CD14-positive monocyte (primary cell): ENCODE data around the gene UBE2I. TPM values are rescaled to one million over a fixed set of nuclear protein-coding genes. Genes with fewer than 3 reads are reported as not detected.

Experiments used
- DNase-seq, 3 donors: peaks; one replicate each; pipeline ENCODE4 v3.0.0-alpha.2; 2011 to 2022
- H2AFZ ChIP-seq: 2 replicates; pipeline ENCODE4 v1.6.0; 2012; ENCODE audit warnings: mild to moderate bottlenecking, low read depth, low read length, inconsistent platforms; ENCODE audit not compliant: insufficient read depth, poor library complexity, severe bottlenecking
- H3K27ac ChIP-seq, 2 donors: 1 replicate in 1 of 2; 2 replicates in 1 of 2; pipeline ENCODE4 v1.5.1; 2012 to 2013; ENCODE audit warnings: low read length in 2 of 2, control low read depth in 1 of 2, inconsistent platforms in 1 of 2, low read depth in 1 of 2, mild to moderate bottlenecking in 1 of 2
- H3K27me3 ChIP-seq, 2 donors: one replicate each; pipeline versions ENCODE4 v1.6.0 to v1.6.1; 2011 to 2013; ENCODE audit warnings: low read length in 2 of 2; ENCODE audit not compliant: control insufficient read depth in 2 of 2, insufficient read depth in 2 of 2
- H3K36me3 ChIP-seq, 2 donors: replicated peaks in 1 of 2; 1 replicate in 1 of 2; 2 replicates in 1 of 2; pipeline versions ENCODE4 v1.5.1 to v1.6.1; 2012 to 2013; ENCODE audit warnings: low read length in 2 of 2, control low read depth in 1 of 2, inconsistent platforms in 1 of 2, mild to moderate bottlenecking in 1 of 2; ENCODE audit not compliant: insufficient read depth in 2 of 2, control insufficient read depth in 1 of 2
- H3K4me1 ChIP-seq, 2 donors: 1 replicate in 1 of 2; 2 replicates in 1 of 2; pipeline versions ENCODE4 v1.5.1 to v1.6.1; 2012 to 2013; ENCODE audit warnings: low read length in 2 of 2, control low read depth in 1 of 2, inconsistent platforms in 1 of 2, mild to moderate bottlenecking in 1 of 2, moderate library complexity in 1 of 2; ENCODE audit not compliant: insufficient read depth in 2 of 2, control insufficient read depth in 1 of 2
- H3K4me2 ChIP-seq: replicated peaks from 2 replicates; pipeline ENCODE3; 2012; ENCODE audit warnings: low read length, moderate library complexity, mild to moderate bottlenecking; ENCODE audit not compliant: poor library complexity, severe bottlenecking; ENCODE audit errors: extremely low read depth
- H3K4me3 ChIP-seq, 3 experiments: fragments of 200-600 bp in 1 of 3; sonication (generic) in 1 of 3; replicated peaks in 1 of 3; 1 replicate in 2 of 3; 2 replicates in 1 of 3; pipeline ENCODE4 v1.5.1; 2011 to 2013; ENCODE audit warnings: low read length in 3 of 3, mild to moderate bottlenecking in 3 of 3, control low read depth in 2 of 3, low read depth in 2 of 3, inconsistent platforms in 1 of 3, moderate library complexity in 1 of 3
- H3K79me2 ChIP-seq: 2 replicates; pipeline ENCODE4 v1.6.0; 2012; ENCODE audit warnings: mild to moderate bottlenecking, control low read depth, inconsistent platforms, low read length, moderate library complexity; ENCODE audit not compliant: insufficient read depth
- H3K9ac ChIP-seq: 2 replicates; pipeline ENCODE4 v1.6.0; 2017; ENCODE audit warnings: low read length, mild to moderate bottlenecking; ENCODE audit not compliant: insufficient read depth, poor library complexity, severe bottlenecking
- H3K9me3 ChIP-seq, 2 donors: replicated peaks in 1 of 2; 1 replicate in 1 of 2; 2 replicates in 1 of 2; pipeline versions ENCODE4 v1.5.1 to v1.6.1; 2012 to 2013; ENCODE audit warnings: low read length in 2 of 2, control low read depth in 1 of 2; ENCODE audit not compliant: control insufficient read depth in 1 of 2, insufficient read depth in 1 of 2
- H4K20me1 ChIP-seq: 2 replicates; pipeline ENCODE4 v1.6.0; 2012; ENCODE audit warnings: mild to moderate bottlenecking, low read length, control low read depth, moderate library complexity; ENCODE audit not compliant: insufficient read depth
- H3K27ac Mint-ChIP-seq, 7 donors: one replicate each; pipeline ENCODE4 v1.8.0; 2020; ENCODE audit warnings: mild to moderate bottlenecking in 7 of 7, mixed read lengths in 7 of 7, moderate library complexity in 6 of 7, inconsistent platforms in 2 of 7
- H3K27me3 Mint-ChIP-seq, 3 donors: one replicate each; pipeline ENCODE4 v1.8.0; 2021 to 2022; ENCODE audit warnings: low read depth in 3 of 3, mild to moderate bottlenecking in 3 of 3, mixed read lengths in 3 of 3, moderate library complexity in 3 of 3, inconsistent platforms in 1 of 3
- H3K36me3 Mint-ChIP-seq, 2 donors: one replicate each; pipeline ENCODE4 v1.8.0; 2020; ENCODE audit warnings: mixed read lengths in 2 of 2, inconsistent platforms in 1 of 2, mild to moderate bottlenecking in 1 of 2
- H3K4me1 Mint-ChIP-seq: one replicate; pipeline ENCODE4 v1.8.0; 2020; ENCODE audit warnings: mild to moderate bottlenecking, mixed read lengths
- H3K4me3 Mint-ChIP-seq, 2 donors: one replicate each; pipeline ENCODE4 v1.8.0; 2020; ENCODE audit warnings: mild to moderate bottlenecking in 2 of 2, mixed read lengths in 2 of 2, moderate library complexity in 1 of 2
- H3K9me3 Mint-ChIP-seq, 7 donors: one replicate each; pipeline ENCODE4 v1.8.0; 2020 to 2022; ENCODE audit warnings: mixed read lengths in 7 of 7, mild to moderate bottlenecking in 6 of 7, moderate library complexity in 6 of 7, inconsistent platforms in 2 of 7
- WGBS: methylation state at CpG from one replicate; pipeline ENCODE4 v1.1.5; 2013; ENCODE audit warnings: missing lambda C conversion rate; ENCODE audit not compliant: insufficient coverage; 5-methylcytosine and 5-hydroxymethylcytosine counted together
- intact Hi-C, 2 donors: fragments of 100-400 bp; cut with micrococcal nuclease; formaldehyde crosslinking; loops; one replicate each; pipeline versions ENCODE4 v1.15.0 to v1.15.1; 2023
- polyA plus RNA-seq, 3 donors: library from polyadenylated mRNA; depleted of rRNA in 1 of 3; unstranded in 2 of 3; stranded (reverse) in 1 of 3; fragments of 300-500 nt in 2 of 3; fragments of >200 nt in 1 of 3; fragmentation: Illumina TruSeq in 2 of 3; gene quantifications; 1 replicate in 2 of 3; 2 replicates in 1 of 3; pipeline ENCODE4 v1.2.3, GENCODE V29; 2012 to 2021
- TF ChIP-seq, protein P1 (sequence below): fragments of 200-600 bp; IDR thresholded peaks from one replicate; pipeline ENCODE4 v1.8.0; 2022; ENCODE audit warnings: antibody characterized with exemption, mild to moderate bottlenecking

The UBE2I gene
- polyA plus RNA-seq, 3 donors: 76.8 to 112 (median 88.8) TPM

DNA sequence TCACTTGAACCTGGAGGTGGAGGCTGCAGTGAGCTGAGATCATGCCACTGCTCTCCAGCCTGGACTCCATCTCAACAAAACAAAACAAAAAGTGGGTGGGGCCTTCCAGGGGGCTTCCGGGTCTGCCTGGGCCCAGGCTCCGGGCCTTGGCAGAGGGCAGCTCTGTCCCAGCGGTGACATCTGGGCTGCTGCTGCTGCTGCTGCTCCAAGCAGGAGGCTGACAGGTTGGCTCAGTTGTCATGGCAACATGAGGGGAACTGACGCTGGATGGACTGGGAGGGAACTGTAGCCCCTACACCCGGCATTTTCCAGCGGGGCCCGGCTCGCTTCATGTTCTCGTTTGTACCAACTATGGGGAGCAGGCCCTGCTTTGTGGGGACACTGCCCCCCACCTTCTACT lies 28.1 kb downstream of the UBE2I start:
- peaks cover 9 to 26% of the 10 kb centered on the region in 2 donors for H3K4me1 ChIP-seq

GRCh38 chr16:1338119-1338730 lies 28.8 kb downstream of the UBE2I start:
- H3K4me1 ChIP-seq: peaks cover 8 to 24% of the 10 kb centered on the region in 2 donors
- Mint-ChIP-seq H3K27me3 (peaks cover 31 to 46% (median 35%) of the 10 kb centered on the region in 3 donors), H3K36me3 (no peaks in the 10 kb centered on the region), H3K27ac (no peak overlapping the region), H3K4me1 (peaks cover 10% of the 10 kb centered on the region), H3K4me3 (no peak overlapping the region), H3K9me3 (peaks cover 0 to 4% (median 0%) of the 10 kb centered on the region in 7 donors)
- H3K27ac ChIP-seq: no peak overlapping the region
- H3K79me2 ChIP-seq: no peaks in the 10 kb centered on the region
- H3K36me3 ChIP-seq: no peaks in the 10 kb centered on the region
- H3K4me3 ChIP-seq: no peak overlapping the region
- no peak overlapping the region for H2AFZ ChIP-seq
- WGBS: 68% methylated on average over 23 of the region's 30 CpGs
- H3K27me3 ChIP-seq: peaks cover 21 to 34% of the 10 kb centered on the region in 2 donors
- no peak overlapping the region for H3K9ac ChIP-seq
- intact Hi-C loops: no loop called here
- TF ChIP-seq, protein P1, sequence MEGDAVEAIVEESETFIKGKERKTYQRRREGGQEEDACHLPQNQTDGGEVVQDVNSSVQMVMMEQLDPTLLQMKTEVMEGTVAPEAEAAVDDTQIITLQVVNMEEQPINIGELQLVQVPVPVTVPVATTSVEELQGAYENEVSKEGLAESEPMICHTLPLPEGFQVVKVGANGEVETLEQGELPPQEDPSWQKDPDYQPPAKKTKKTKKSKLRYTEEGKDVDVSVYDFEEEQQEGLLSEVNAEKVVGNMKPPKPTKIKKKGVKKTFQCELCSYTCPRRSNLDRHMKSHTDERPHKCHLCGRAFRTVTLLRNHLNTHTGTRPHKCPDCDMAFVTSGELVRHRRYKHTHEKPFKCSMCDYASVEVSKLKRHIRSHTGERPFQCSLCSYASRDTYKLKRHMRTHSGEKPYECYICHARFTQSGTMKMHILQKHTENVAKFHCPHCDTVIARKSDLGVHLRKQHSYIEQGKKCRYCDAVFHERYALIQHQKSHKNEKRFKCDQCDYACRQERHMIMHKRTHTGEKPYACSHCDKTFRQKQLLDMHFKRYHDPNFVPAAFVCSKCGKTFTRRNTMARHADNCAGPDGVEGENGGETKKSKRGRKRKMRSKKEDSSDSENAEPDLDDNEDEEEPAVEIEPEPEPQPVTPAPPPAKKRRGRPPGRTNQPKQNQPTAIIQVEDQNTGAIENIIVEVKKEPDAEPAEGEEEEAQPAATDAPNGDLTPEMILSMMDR: peak; percentile 39
- no peak for DNase-seq
- H3K4me2 ChIP-seq: no peak overlapping the region
- H3K9me3 ChIP-seq: peaks cover 0 to 11% of the 10 kb centered on the region in 2 donors
- no peaks in the 10 kb centered on the region for H4K20me1 ChIP-seq

More for the DNA sequence above, 28.1 kb downstream of the UBE2I start:
- intact Hi-C loops: no loop called here
- Mint-ChIP-seq H3K36me3 (no peaks in the 10 kb centered on the region), H3K27ac (no peak overlapping the region), H3K9me3 (peaks cover 0 to 8% (median 3%) of the 10 kb centered on the region in 7 donors), H3K27me3 (peaks cover 35 to 53% (median 41%) of the 10 kb centered on the region in 3 donors), H3K4me1 (peaks cover 8% of the 10 kb centered on the region), H3K4me3 (no peak overlapping the region)
- Histone ChIP-seq H3K9ac (no peak overlapping the region), H3K27me3 (peaks cover 28 to 41% of the 10 kb centered on the region in 2 donors), H3K27ac (no peak overlapping the region), H3K4me2 (no peak overlapping the region), H3K4me3 (no peak overlapping the region), H3K9me3 (peaks cover 0 to 11% of the 10 kb centered on the region in 2 donors), H3K79me2 (no peaks in the 10 kb centered on the region), H4K20me1 (no peaks in the 10 kb centered on the region), H2AFZ (no peak overlapping the region), H3K36me3 (no peaks in the 10 kb centered on the region)
- WGBS: 67% methylated on average over 3 of the region's 9 CpGs
- no peak for DNase-seq
- TF ChIP-seq, protein P1: no peak
